Measurements from ENCODE around the gene ANKRD34A. TPM values are rescaled to one million over a fixed set of nuclear protein-coding genes. Genes with fewer than 3 reads are reported as not detected.

The ANKRD34A gene
- total RNA-seq, 2 donors from 2014 or later = 1.5 to 3.4 TPM

- Histone ChIP-seq H3K9me3 (no peaks in the 10 kb centered on the region), H3K4me1 (peaks cover 0 to 32% of the 10 kb centered on the region in 2 donors), H3K4me3 (peak overlapping the region; percentile 74 to 92), H3K27me3 (no peaks in the 10 kb centered on the region), H3K36me3 (peaks cover 45% of the 10 kb centered on the region), H3K27ac (peak overlapping the region; percentile 98)
- TF ChIP-seq CTCF (IDR thresholded peaks at IDR 0.05) = no peak
- DNase-seq (ENCODE audit: low spot score) = no peak
These were observed 28.1 kb upstream of the ANKRD34A start for GRCh38 chr1:145992502-145992936.

- peaks cover 0 to 30% of the 10 kb centered on the region in 2 donors for H3K4me1 ChIP-seq
- H3K36me3 ChIP-seq = peaks cover 45% of the 10 kb centered on the region
- no peak for TF ChIP-seq CTCF (IDR thresholded peaks at IDR 0.05)
- H3K27me3 ChIP-seq = no peaks in the 10 kb centered on the region
- H3K4me3 ChIP-seq = peak overlapping the region; percentile 74 to 92
- H3K27ac ChIP-seq = peak overlapping the region; percentile 98
- H3K9me3 ChIP-seq = no peaks in the 10 kb centered on the region
- DNase-seq (ENCODE audit: low spot score) = no peak
These were observed 27.5 kb upstream of the ANKRD34A start for GRCh38 chr1:145991735-145992412.

- H3K27ac ChIP-seq = peak overlapping the region; percentile 98
- H3K27me3 ChIP-seq = no peaks in the 10 kb centered on the region
- peaks cover 35% of the 10 kb centered on the region for H3K36me3 ChIP-seq
- H3K4me1 ChIP-seq = peaks cover 0 to 44% of the 10 kb centered on the region in 2 donors
- DNase-seq (ENCODE audit: low spot score) = no peak
- TF ChIP-seq CTCF (IDR thresholded peaks at IDR 0.05) = no peak
- H3K9me3 ChIP-seq = no peaks in the 10 kb centered on the region
- H3K4me3 ChIP-seq = no peak overlapping the region
These were observed 26.0 kb upstream of the ANKRD34A start for GRCh38 chr1:145990249-145990855.

- H3K27ac ChIP-seq = peak overlapping the region; percentile 96 to 98
- H3K27me3 ChIP-seq = no peaks in the 10 kb centered on the region
These were observed 24.4 kb upstream of the ANKRD34A start for GRCh38 chr1:145988773-145989172.

GRCh38 chr1:145987926-145988325, 23.6 kb upstream of the ANKRD34A start:
- DNase-seq (ENCODE audit: low spot score) = no peak
- Histone ChIP-seq H3K9me3 (no peaks in the 10 kb centered on the region), H3K36me3 (peaks cover 11% of the 10 kb centered on the region), H3K4me1 (peaks cover 0 to 63% of the 10 kb centered on the region in 2 donors), H3K27me3 (no peaks in the 10 kb centered on the region), H3K4me3 (no peak overlapping the region), H3K27ac (peak overlapping the region; percentile 96 to 98)
- TF ChIP-seq CTCF (IDR thresholded peaks at IDR 0.05) = no peak

More at GRCh38 chr1:145988773-145989172, 24.4 kb upstream of the ANKRD34A start:
- peaks cover 0 to 60% of the 10 kb centered on the region in 2 donors for H3K4me1 ChIP-seq
- H3K9me3 ChIP-seq = no peaks in the 10 kb centered on the region
- TF ChIP-seq CTCF (IDR thresholded peaks at IDR 0.05) = no peak
- no peak for DNase-seq (ENCODE audit: low spot score)
- H3K4me3 ChIP-seq = no peak overlapping the region
- H3K36me3 ChIP-seq = peaks cover 19% of the 10 kb centered on the region

Data from right atrium auricular region (tissue), 2 donors.